Glutamatergic neuron (in vitro differentiated cells): ENCODE data around the gene TRAPPC14. TPM values are rescaled to one million over a fixed set of nuclear protein-coding genes. Genes with fewer than 3 reads are reported as not detected.

Experiments
- DNase-seq: peaks from one replicate; pipeline ENCODE4 v3.0.0; 2022
- H3K27ac Mint-ChIP-seq: one replicate; pipeline ENCODE4 v1.8.0; 2020; ENCODE audit warnings: mild to moderate bottlenecking, mixed read lengths, inconsistent platforms; ENCODE audit not compliant: unreplicated experiment
- H3K27me3 Mint-ChIP-seq: one replicate; pipeline ENCODE4 v1.8.0; 2020; ENCODE audit warnings: mild to moderate bottlenecking, moderate library complexity, mixed read lengths, inconsistent platforms; ENCODE audit not compliant: unreplicated experiment
- H3K36me3 Mint-ChIP-seq: one replicate; pipeline ENCODE4 v1.8.0; 2020; ENCODE audit warnings: mild to moderate bottlenecking, mixed read lengths, inconsistent platforms; ENCODE audit not compliant: unreplicated experiment
- H3K4me1 Mint-ChIP-seq: one replicate; pipeline ENCODE4 v1.8.0; 2020; ENCODE audit warnings: mild to moderate bottlenecking, low read depth, mixed read lengths, inconsistent platforms; ENCODE audit not compliant: unreplicated experiment
- H3K4me3 Mint-ChIP-seq: one replicate; pipeline ENCODE4 v1.8.0; 2020; ENCODE audit warnings: mild to moderate bottlenecking, mixed read lengths, inconsistent platforms; ENCODE audit not compliant: unreplicated experiment
- H3K9me3 Mint-ChIP-seq: one replicate; pipeline ENCODE4 v1.8.0; 2020; ENCODE audit warnings: mild to moderate bottlenecking, moderate library complexity, mixed read lengths, inconsistent platforms; ENCODE audit not compliant: unreplicated experiment
- total RNA-seq: library from RNA; stranded (reverse); fragmentation: NEBNext Ultra II Directional; extraction: Animal tissue kit (Norgen Biotek cat#: 25700); gene quantifications from one replicate; pipeline ENCODE4 v1.2.1, GENCODE V29; 2021; ENCODE audit not compliant: unreplicated experiment
- TF ChIP-seq, protein P1 (sequence below): fragments of 200-600 bp; sonication (generic); IDR thresholded peaks from one replicate; pipeline ENCODE4 v1.5.0; 2021; ENCODE audit not compliant: partially characterized antibody, unreplicated experiment

TRAPPC14 gene
- total RNA-seq, 1 donor from 2014 or later = 42.4 TPM

DNA sequence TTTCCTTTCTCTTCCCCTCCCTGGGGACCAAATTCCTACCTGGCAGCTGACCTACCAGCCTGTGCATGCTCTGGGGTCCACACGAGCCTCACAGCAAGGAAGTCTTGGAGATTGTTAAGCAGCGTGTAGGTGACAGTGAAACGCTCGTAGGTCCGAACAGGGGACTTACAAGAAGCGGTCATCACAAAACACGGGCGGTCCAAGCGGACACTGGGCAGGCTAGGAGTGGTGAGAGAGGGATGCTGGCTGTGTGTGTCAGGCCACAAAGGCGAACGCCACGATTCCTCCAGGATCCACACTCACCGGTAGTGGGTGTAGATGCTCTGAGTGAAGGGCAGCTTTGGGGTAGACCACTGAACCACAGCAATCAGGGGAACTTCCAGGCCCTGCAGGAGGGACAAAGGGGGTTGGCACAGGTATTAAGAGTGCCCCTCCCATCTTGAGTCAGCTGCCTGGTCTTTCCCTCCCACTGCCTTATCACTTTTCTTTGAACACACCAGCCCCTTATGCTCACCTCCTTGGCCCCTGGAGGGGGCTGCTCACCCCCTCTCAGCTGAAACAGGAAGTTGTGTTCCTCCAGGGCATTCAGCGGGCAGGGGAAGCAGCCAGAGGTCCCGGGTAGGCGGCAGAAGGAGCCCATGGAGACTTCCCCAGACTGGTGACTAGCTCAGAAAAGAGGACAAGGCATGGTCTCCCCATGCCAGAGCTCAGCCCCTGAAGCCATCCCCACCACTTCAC lies 2.0 kb downstream of the TRAPPC14 start:
- Mint-ChIP-seq H3K4me3 (peak overlapping the region; percentile 83), H3K27ac (peak overlapping the region; percentile 64), H3K36me3 (no peaks in the 10 kb centered on the region), H3K27me3 (peaks cover 4% of the 10 kb centered on the region), H3K4me1 (peaks cover 6% of the 10 kb centered on the region), H3K9me3 (peaks cover 4% of the 10 kb centered on the region)
- no peak for DNase-seq
- TF ChIP-seq, protein P1, sequence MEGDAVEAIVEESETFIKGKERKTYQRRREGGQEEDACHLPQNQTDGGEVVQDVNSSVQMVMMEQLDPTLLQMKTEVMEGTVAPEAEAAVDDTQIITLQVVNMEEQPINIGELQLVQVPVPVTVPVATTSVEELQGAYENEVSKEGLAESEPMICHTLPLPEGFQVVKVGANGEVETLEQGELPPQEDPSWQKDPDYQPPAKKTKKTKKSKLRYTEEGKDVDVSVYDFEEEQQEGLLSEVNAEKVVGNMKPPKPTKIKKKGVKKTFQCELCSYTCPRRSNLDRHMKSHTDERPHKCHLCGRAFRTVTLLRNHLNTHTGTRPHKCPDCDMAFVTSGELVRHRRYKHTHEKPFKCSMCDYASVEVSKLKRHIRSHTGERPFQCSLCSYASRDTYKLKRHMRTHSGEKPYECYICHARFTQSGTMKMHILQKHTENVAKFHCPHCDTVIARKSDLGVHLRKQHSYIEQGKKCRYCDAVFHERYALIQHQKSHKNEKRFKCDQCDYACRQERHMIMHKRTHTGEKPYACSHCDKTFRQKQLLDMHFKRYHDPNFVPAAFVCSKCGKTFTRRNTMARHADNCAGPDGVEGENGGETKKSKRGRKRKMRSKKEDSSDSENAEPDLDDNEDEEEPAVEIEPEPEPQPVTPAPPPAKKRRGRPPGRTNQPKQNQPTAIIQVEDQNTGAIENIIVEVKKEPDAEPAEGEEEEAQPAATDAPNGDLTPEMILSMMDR = no peak

DNA sequence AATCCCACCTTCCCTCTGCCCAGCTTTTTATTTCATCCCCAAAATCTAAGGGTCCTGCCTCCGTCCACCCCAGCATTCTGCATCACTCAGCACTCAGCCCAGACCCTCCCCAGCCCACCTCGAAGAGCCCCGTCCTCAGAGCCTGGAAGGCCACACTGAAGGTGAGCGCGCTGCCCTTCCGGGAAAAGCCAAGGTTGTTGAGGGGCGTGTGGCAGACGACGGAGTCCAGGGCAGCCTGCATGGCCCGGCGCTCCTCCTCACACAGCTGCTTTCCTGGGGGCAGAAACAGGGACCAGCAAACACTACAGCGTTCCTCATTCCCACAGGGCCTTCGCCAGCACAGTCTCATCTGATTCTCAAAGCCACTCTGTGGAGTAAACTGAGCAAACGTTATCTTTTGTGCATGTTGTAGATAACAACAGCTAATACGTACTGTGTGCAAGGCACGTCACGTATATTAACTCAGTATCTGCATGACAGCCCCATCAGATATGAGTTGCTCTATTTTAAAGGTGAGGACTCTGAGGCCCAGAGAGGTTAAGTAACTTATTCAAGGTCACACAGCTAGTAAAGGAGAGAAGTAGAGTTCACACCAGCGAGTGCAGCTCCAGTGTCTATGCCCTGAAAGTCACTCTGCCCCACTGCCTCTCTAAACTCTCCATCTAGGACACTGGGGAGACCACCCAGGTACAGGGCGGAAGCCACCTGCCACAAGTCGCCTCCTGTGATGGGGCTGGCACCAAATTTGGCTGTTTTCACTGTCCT lies 2.8 kb downstream of the TRAPPC14 start:
- DNase-seq = no peak
- Mint-ChIP-seq H3K4me1 (peaks cover 6% of the 10 kb centered on the region), H3K36me3 (no peaks in the 10 kb centered on the region), H3K9me3 (peaks cover 4% of the 10 kb centered on the region), H3K27ac (no peak overlapping the region), H3K4me3 (no peak overlapping the region), H3K27me3 (peaks cover 4% of the 10 kb centered on the region)
- TF ChIP-seq, protein P1 = no peak

DNA sequence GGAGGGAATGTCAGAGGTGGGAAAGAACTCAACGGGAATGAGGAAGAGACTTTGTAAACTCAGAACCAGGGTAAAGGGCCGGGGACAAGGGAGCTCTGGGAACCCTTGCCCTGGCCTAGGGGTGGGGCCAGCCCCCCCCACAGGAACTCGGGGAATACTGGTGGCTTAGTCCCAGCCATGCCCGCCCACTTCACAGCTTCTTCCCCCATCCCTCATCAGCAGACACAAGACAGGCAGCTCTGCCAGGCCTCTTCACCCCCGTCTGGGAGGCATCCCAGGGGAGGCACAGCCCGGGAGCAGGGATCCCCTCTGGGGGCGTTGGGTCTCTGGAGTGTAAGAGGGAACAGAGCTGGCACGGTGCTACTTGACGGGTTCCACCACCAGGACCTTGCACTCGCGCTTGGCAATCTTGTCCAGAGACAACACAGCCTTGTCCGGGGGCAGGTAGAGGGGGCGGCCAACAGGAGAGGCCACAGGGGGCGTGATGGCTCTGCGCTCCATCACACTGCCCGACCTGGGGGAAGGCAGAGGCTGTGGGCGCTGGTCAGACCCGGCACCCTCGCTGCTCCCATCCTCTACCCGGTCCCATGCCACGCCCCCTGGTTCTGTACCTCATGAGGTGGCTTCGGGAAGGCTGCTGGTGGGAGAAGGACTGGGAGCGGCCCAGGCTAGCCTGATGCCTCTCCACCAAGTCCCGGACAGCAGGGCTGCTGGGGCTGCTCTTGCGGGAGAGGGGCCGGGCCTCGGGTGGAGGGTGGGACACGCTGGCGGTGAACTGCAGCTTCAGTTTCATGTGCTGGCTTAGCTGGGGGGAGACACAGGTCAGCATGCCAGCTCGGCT lies 3.7 kb downstream of the TRAPPC14 start:
- Mint-ChIP-seq H3K4me1 (peaks cover 6% of the 10 kb centered on the region), H3K27ac (no peak overlapping the region), H3K9me3 (peaks cover 4% of the 10 kb centered on the region), H3K4me3 (no peak overlapping the region), H3K36me3 (peaks cover 5% of the 10 kb centered on the region), H3K27me3 (peaks cover 4% of the 10 kb centered on the region)
- TF ChIP-seq, protein P1 = no peak
- DNase-seq = no peak

DNA sequence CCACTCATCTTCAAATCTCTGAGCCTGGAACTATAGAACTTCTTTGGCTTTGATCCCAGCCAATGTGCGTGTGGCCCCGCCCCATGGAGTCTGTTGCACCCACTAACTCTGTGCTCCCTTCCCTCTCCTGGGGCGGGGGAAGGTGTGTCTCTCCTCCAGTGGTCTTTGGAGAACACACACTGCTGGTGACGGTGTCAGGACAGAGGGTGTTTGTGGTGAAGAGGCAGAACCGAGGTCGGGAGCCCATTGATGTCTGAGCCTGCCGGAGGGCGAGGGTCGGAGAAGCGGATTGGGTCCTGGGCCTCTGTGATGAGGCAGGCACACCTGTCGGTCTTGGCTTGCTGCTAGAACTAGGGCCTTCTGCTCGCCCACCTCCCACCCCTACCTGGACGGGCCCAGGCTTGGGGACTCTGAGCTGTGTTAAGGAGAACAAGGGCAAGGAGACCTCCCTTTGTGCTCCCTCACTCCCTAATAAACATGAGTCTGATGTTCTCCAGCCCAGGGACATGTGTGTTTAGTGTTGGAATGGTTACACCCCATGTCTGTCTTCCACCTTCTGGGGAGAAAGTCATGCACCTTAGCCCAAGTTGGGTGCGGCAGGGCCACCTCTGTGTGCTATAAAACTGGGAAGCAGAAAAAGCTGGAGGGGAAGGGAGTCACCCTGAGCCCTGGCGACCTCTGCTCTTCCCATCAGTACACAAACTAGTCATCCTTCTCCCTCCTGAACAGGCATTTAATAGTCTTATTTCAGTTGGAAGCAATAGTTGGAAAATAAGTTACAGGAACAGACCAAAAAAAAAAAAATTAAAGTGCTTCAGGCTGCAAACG lies 4.6 kb downstream of the TRAPPC14 start:
- H3K4me1 Mint-ChIP-seq = peaks cover 6% of the 10 kb centered on the region
- DNase-seq = no peak

More for the DNA sequence above, 4.6 kb downstream of the TRAPPC14 start:
- Mint-ChIP-seq H3K27ac (peak overlapping the region; percentile 33), H3K4me3 (no peak overlapping the region), H3K9me3 (peaks cover 3% of the 10 kb centered on the region), H3K36me3 (peaks cover 5% of the 10 kb centered on the region), H3K27me3 (no peaks in the 10 kb centered on the region)
- TF ChIP-seq, protein P1 = no peak
